SKM-1 treated with dmso at 0.1 percent for 144 hours (cell line): ENCODE measurements around the gene INAVA.
"Not testable (repeated sequence)": the region's sequence is repeated elsewhere in the genome, so short reads cannot be mapped to it uniquely, and the experiment has no call there.

Source experiments
- DNase-seq: peaks from one replicate; lab custom pipeline; 2025; ENCODE audit not compliant: unreplicated experiment; lab: John Stamatoyannopoulos, UW

The INAVA gene

GRCh38 chr1:200897259-200897658 is 2.6 kb downstream of the INAVA start:
- no peak for DNase-seq

GRCh38 chr1:200899015-200899386 is 4.3 kb downstream of the INAVA start:
- peak; percentile 71 for DNase-seq

GRCh38 chr1:200899451-200899915 is 4.8 kb downstream of the INAVA start:
- no peak for DNase-seq

GRCh38 chr1:200899954-200900867 is 5.5 kb downstream of the INAVA start:
- DNase-seq: no peak

- no peak for DNase-seq
Observed at GRCh38 chr1:200900877-200901276, 6.2 kb downstream of the INAVA start.

- no peak for DNase-seq
Observed at GRCh38 chr1:200901350-200901749, 6.7 kb downstream of the INAVA start.

GRCh38 chr1:200901796-200902444 is 7.2 kb downstream of the INAVA start:
- DNase-seq: no peak

GRCh38 chr1:200903793-200904192 is 9.1 kb downstream of the INAVA start:
- no peak for DNase-seq

- no peak for DNase-seq
Observed at GRCh38 chr1:200904772-200905171, 10.1 kb downstream of the INAVA start.

GRCh38 chr1:200905411-200906052 is 10.8 kb downstream of the INAVA start:
- peak; percentile 90 for DNase-seq

GRCh38 chr1:200906491-200906890 is 11.8 kb downstream of the INAVA start:
- no peak for DNase-seq

GRCh38 chr1:200907611-200908097 is 13.0 kb downstream of the INAVA start:
- DNase-seq: peak; percentile 100

GRCh38 chr1:200908191-200908868 is 13.6 kb downstream of the INAVA start:
- no peak for DNase-seq

GRCh38 chr1:200909071-200909470 is 14.4 kb downstream of the INAVA start:
- DNase-seq: no peak

- no peak for DNase-seq
Observed at GRCh38 chr1:200909757-200910239, 15.1 kb downstream of the INAVA start.

GRCh38 chr1:200911361-200911760 is 16.7 kb downstream of the INAVA start:
- no peak for DNase-seq

GRCh38 chr1:200911936-200912335 is 17.2 kb downstream of the INAVA start:
- DNase-seq: not testable (repeated sequence)

- DNase-seq: no peak
Observed at GRCh38 chr1:200912737-200913407, 18.2 kb downstream of the INAVA start.

GRCh38 chr1:200916152-200916551 is 21.5 kb downstream of the INAVA start:
- DNase-seq: no peak

- no peak for DNase-seq
Observed at GRCh38 chr1:200916681-200917080, 22.0 kb downstream of the INAVA start.
